Measurements from ENCODE around the gene PTPRD. TPM values are rescaled to one million over a fixed set of nuclear protein-coding genes. Genes with fewer than 3 reads are reported as not detected.

PTPRD gene
- total RNA-seq, 1 donor from 2014 or later: 1.8 TPM

- DNase-seq (ENCODE audit: low read depth in 2 of 2): no peak
Observed at GRCh38 chr9:8473244-8474020, 2139.4 kb downstream of the PTPRD start.

- no peak for DNase-seq (ENCODE audit: low read depth in 2 of 2)
Observed at GRCh38 chr9:8468045-8468637, 2144.7 kb downstream of the PTPRD start.

GRCh38 chr9:8457816-8458215 is 2155.0 kb downstream of the PTPRD start:
- DNase-seq (ENCODE audit: low read depth in 2 of 2): no peak

- no peak for DNase-seq (ENCODE audit: low read depth in 2 of 2)
Observed at GRCh38 chr9:8457055-8457454, 2155.7 kb downstream of the PTPRD start.

- DNase-seq (ENCODE audit: low read depth in 2 of 2): no peak
Observed at GRCh38 chr9:8456344-8456743, 2156.5 kb downstream of the PTPRD start.

- DNase-seq (ENCODE audit: low read depth in 2 of 2): no peak
Observed at GRCh38 chr9:8450810-8451545, 2161.8 kb downstream of the PTPRD start.

- DNase-seq (ENCODE audit: low read depth in 2 of 2): no peak
Observed at GRCh38 chr9:8448226-8448625, 2164.6 kb downstream of the PTPRD start.

GRCh38 chr9:8447601-8448000 is 2165.2 kb downstream of the PTPRD start:
- DNase-seq (ENCODE audit: low read depth in 2 of 2): no peak

- no peak for DNase-seq (ENCODE audit: low read depth in 2 of 2)
Observed at GRCh38 chr9:8437876-8438275, 2174.9 kb downstream of the PTPRD start.

GRCh38 chr9:8437259-8437658 is 2175.5 kb downstream of the PTPRD start:
- no peak for DNase-seq (ENCODE audit: low read depth in 2 of 2)

- DNase-seq (ENCODE audit: low read depth in 2 of 2): no peak
Observed at GRCh38 chr9:8436786-8437185, 2176.0 kb downstream of the PTPRD start.

- no peak for DNase-seq (ENCODE audit: low read depth in 2 of 2)
Observed at GRCh38 chr9:8434621-8435020, 2178.2 kb downstream of the PTPRD start.

- DNase-seq (ENCODE audit: low read depth in 2 of 2): peak in 1 of 2 donors; percentile 37
Observed at GRCh38 chr9:8432224-8432623, 2180.6 kb downstream of the PTPRD start.

- no peak for DNase-seq (ENCODE audit: low read depth in 2 of 2)
Observed at GRCh38 chr9:8431505-8431904, 2181.3 kb downstream of the PTPRD start.

GRCh38 chr9:8430945-8431344 is 2181.9 kb downstream of the PTPRD start:
- no peak for DNase-seq (ENCODE audit: low read depth in 2 of 2)

- DNase-seq (ENCODE audit: low read depth in 2 of 2): no peak
Observed at GRCh38 chr9:8429768-8430167, 2183.0 kb downstream of the PTPRD start.

GRCh38 chr9:8429157-8429556 is 2183.6 kb downstream of the PTPRD start:
- no peak for DNase-seq (ENCODE audit: low read depth in 2 of 2)

- no peak for DNase-seq (ENCODE audit: low read depth in 2 of 2)
Observed at GRCh38 chr9:8428389-8428788, 2184.4 kb downstream of the PTPRD start.

- DNase-seq (ENCODE audit: low read depth in 2 of 2): no peak
Observed at GRCh38 chr9:8424786-8425410, 2187.9 kb downstream of the PTPRD start.

GRCh38 chr9:8420416-8420815 is 2192.4 kb downstream of the PTPRD start:
- DNase-seq (ENCODE audit: low read depth in 2 of 2): no peak

- no peak for DNase-seq (ENCODE audit: low read depth in 2 of 2)
Observed at GRCh38 chr9:8419596-8420275, 2193.1 kb downstream of the PTPRD start.

- no peak for DNase-seq (ENCODE audit: low read depth in 2 of 2)
Observed at GRCh38 chr9:8417341-8417740, 2195.5 kb downstream of the PTPRD start.

Data from dermis microvascular lymphatic vessel endothelial cell (primary cell).